Ascending aorta (tissue), 2 donors: Measurements from ENCODE around the gene CORO7. TPM values are rescaled to one million over a fixed set of nuclear protein-coding genes. Genes with fewer than 3 reads are reported as not detected.

Source experiments
- DNase-seq, 2 donors: peaks; one replicate each; pipeline ENCODE4 v3.0.0-alpha.2; 2019; ENCODE audit warnings: low spot score in 2 of 2
- H3K27ac ChIP-seq, 2 donors: fragments of 200-600 bp; sonication (generic); one replicate each; pipeline ENCODE4 v1.5.1; 2016 to 2017; ENCODE audit warnings: mild to moderate bottlenecking in 1 of 2
- H3K27me3 ChIP-seq: fragments of 200-600 bp; sonication (generic); one replicate; pipeline ENCODE4 v1.5.1; 2017
- H3K36me3 ChIP-seq, 2 donors: fragments of 200-600 bp; sonication (generic); one replicate each; pipeline ENCODE4 v1.5.1; 2016
- H3K4me1 ChIP-seq, 2 donors: fragments of 200-600 bp; sonication (generic); one replicate each; pipeline ENCODE4 v1.5.1; 2016 to 2017; ENCODE audit warnings: mild to moderate bottlenecking in 1 of 2
- H3K4me3 ChIP-seq, 2 donors: fragments of 200-600 bp; sonication (generic); one replicate each; pipeline ENCODE4 v1.5.1; 2016 to 2017; ENCODE audit warnings: mild to moderate bottlenecking in 1 of 2
- H3K9me3 ChIP-seq, 2 donors: fragments of 200-600 bp; sonication (generic); one replicate each; pipeline ENCODE4 v1.5.1; 2016
- intact Hi-C: fragments of 100-400 bp; cut with DNase I; formaldehyde crosslinking; loops from one replicate; pipeline ENCODE4 v1.15.1; 2023
- total RNA-seq: library from RNA; depleted of rRNA; stranded (reverse); fragments of >200 nt; gene quantifications from one replicate; pipeline ENCODE4 v1.1.0, GENCODE V29; 2016
- TF ChIP-seq, protein P1 (sequence below), 3 experiments: fragments of 200-600 bp in 2 of 3; fragments of 450-650 bp in 1 of 3; sonication (generic) in 2 of 3; IDR thresholded peaks; one replicate each; pipeline ENCODE4 v1.5.1; 2016 to 2019; ENCODE audit warnings: antibody characterized with exemption in 3 of 3, mild to moderate bottlenecking in 1 of 3, moderate library complexity in 1 of 3

The CORO7 gene
- total RNA-seq, 1 donor from 2014 or later, result 41.9 TPM

DNA sequence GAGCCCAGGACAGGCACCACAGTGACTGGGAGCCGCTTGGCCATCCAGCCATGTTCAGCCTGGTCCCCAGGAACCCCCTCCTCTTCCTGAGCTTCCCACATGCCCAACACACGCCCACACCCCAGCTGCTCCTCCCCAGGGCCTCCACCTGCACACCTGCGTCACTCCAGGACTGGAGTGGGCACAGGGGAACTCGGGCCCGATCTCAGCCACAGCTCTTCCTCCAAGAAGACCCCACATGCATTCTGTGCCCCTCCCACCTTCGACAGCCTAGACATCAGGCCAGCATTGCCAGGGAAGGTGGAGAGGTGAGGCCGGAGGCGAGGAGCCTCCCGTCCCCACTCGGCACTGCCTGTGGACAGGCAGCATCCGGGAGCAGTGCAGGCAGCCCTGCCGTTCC, 50.8 kb downstream of the CORO7 start:
- intact Hi-C loops, result no loop called here
- H3K36me3 ChIP-seq, result peaks cover 21 to 29% of the 10 kb centered on the region in 2 donors
- H3K27me3 ChIP-seq, result no peaks in the 10 kb centered on the region
- TF ChIP-seq, protein P1, sequence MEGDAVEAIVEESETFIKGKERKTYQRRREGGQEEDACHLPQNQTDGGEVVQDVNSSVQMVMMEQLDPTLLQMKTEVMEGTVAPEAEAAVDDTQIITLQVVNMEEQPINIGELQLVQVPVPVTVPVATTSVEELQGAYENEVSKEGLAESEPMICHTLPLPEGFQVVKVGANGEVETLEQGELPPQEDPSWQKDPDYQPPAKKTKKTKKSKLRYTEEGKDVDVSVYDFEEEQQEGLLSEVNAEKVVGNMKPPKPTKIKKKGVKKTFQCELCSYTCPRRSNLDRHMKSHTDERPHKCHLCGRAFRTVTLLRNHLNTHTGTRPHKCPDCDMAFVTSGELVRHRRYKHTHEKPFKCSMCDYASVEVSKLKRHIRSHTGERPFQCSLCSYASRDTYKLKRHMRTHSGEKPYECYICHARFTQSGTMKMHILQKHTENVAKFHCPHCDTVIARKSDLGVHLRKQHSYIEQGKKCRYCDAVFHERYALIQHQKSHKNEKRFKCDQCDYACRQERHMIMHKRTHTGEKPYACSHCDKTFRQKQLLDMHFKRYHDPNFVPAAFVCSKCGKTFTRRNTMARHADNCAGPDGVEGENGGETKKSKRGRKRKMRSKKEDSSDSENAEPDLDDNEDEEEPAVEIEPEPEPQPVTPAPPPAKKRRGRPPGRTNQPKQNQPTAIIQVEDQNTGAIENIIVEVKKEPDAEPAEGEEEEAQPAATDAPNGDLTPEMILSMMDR (IDR thresholded peaks at IDR 0.05), result no peak
- no peak for DNase-seq
- no peaks in the 10 kb centered on the region for H3K9me3 ChIP-seq
- H3K4me3 ChIP-seq, result no peak overlapping the region
- peaks cover 10 to 33% of the 10 kb centered on the region in 2 donors for H3K4me1 ChIP-seq
- no peak overlapping the region for H3K27ac ChIP-seq

DNA sequence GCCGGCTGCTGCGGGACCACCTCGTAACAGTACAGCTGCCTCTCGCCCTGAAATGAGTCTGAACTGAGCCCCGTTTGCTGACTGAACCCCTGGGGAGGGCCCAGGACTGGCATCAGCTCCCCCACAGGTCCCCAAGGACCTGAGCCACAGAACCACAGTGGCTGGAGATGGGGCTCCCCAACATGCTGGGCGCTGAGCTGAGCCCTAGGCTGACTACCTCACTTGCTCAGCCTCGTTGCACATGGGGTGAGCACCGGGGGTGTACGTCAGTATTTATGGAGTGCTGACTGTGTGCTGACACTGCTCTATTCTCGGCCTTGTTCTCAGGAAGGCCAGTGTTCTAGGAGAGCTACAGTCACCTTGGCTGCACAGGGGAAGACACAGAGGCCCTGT, 51.4 kb downstream of the CORO7 start:
- peaks cover 4 to 26% of the 10 kb centered on the region in 2 donors for H3K4me1 ChIP-seq
- TF ChIP-seq, protein P1 (IDR thresholded peaks at IDR 0.05), result no peak
- no peaks in the 10 kb centered on the region for H3K27me3 ChIP-seq
- DNase-seq, result no peak
- peaks cover 21 to 29% of the 10 kb centered on the region in 2 donors for H3K36me3 ChIP-seq
- H3K4me3 ChIP-seq, result no peak overlapping the region
- H3K9me3 ChIP-seq, result no peaks in the 10 kb centered on the region
- no peak overlapping the region for H3K27ac ChIP-seq
- intact Hi-C loops, result no loop called here

DNA sequence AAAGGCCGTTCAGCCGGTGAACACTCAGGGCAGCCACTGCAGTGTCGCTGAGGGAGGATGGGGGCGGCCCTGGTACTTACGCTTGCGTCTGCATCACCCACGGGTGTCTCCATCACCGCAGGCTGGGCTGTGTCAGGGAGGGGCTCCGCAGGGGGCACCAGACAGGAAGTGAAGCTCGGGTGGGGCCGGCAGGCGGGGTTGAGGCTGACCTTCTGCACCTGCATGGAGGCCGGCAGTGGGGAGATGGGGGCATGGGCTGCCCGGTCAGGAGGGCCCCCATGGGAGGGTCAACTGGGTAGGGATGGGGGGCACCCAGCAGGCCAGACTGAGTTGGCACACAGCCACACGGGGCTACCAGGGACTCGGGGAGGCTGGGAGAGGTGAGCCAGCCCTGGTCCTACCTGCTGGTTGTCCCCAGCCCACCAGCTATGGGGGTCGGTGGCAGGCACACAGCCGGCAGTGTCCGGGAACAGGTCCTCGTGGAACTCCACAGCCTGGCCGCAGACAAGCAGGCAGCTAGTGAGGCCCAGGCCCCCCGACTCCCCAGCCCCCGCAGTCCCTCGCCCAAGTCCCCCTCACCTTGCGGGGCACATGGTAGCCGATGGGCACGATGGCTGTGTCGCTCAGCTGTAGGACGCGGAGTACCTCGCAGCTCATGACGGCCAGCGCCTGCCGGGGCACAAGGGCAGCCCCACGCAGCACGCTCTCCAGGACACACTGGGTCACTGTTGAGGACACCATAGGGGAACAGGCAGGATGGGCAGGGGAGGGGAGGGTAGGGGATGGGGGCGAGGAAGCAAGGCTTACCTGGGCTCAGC, 52.0 kb downstream of the CORO7 start:
- Histone ChIP-seq H3K9me3 (no peaks in the 10 kb centered on the region), H3K4me1 (peaks cover 3 to 24% of the 10 kb centered on the region in 2 donors), H3K36me3 (peaks cover 21 to 29% of the 10 kb centered on the region in 2 donors), H3K27me3 (no peaks in the 10 kb centered on the region), H3K4me3 (no peak overlapping the region), H3K27ac (no peak overlapping the region)
- intact Hi-C loops, result no loop called here
- no peak for DNase-seq
- TF ChIP-seq, protein P1 (IDR thresholded peaks at IDR 0.05), result no peak

DNA sequence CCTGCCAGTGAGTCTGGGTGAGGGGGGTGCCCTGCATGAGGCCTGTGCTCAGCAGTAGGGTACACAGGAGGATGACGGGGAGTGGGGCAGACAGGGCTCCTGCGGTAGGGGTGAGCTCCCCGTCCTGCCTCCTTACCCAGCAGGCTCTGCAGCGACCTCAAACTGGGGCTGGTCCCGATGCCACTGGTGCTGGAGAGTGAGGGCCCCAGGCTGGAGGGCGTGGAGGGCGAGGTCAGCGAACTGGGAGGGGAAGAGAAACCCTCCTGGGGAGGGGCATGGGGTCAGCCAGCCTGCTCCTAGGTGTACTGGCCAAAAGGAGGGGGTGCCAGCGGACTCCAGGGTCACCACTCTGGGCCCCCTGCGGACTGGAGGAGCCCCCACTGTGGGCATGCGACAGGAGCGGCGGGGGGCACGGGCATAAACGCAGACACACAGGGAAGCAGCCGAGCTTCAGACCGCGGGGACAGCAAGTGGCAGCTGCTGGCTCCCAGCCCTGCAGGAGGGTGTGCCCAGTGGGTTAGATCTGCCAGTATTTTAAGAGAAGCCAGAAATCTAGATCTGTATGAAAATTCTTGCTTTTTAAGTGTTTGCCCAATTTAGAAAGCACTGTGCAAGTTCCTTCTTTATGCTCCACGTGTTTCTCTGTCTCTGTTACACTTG, 53.8 kb downstream of the CORO7 start:
- Histone ChIP-seq H3K36me3 (peaks cover 21 to 35% of the 10 kb centered on the region in 2 donors), H3K4me1 (peaks cover 0 to 6% of the 10 kb centered on the region in 2 donors), H3K27ac (no peak overlapping the region), H3K4me3 (no peak overlapping the region), H3K27me3 (no peaks in the 10 kb centered on the region), H3K9me3 (no peaks in the 10 kb centered on the region)
- intact Hi-C loops, result no loop called here
- DNase-seq, result no peak
- TF ChIP-seq, protein P1 (IDR thresholded peaks at IDR 0.05), result no peak

DNA sequence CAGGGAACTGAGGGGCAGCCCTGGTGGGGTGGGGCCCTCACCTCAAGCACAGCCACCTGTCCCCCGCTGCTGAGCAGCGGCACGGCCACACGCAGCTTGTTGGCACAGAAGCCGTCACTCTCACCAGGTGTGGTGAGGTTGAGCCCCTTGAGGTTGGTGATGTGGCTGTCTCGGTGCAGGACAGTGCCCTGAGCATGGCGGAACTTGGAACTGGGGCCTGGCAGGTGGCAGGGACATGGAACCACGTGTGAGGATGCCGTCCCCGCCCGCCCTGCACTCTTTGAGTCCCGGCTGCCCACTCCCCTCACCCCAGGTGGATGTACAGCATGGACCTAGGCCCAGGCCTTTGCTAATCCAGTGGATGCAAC, 54.5 kb downstream of the CORO7 start:
- no peaks in the 10 kb centered on the region for H3K27me3 ChIP-seq
- no peaks in the 10 kb centered on the region for H3K9me3 ChIP-seq
- no peaks in the 10 kb centered on the region for H3K4me1 ChIP-seq
- DNase-seq, result no peak
- peaks cover 21 to 37% of the 10 kb centered on the region in 2 donors for H3K36me3 ChIP-seq
- no peak overlapping the region for H3K4me3 ChIP-seq
- H3K27ac ChIP-seq, result no peak overlapping the region
- TF ChIP-seq, protein P1 (IDR thresholded peaks at IDR 0.05), result no peak
- intact Hi-C loops, result no loop called here
